Measurements from ENCODE around the gene FAM168A.
"Not testable (repeated sequence)": the region's sequence is repeated elsewhere in the genome, so short reads cannot be mapped to it uniquely, and the experiment has no call there.

Gene FAM168A

DNA sequence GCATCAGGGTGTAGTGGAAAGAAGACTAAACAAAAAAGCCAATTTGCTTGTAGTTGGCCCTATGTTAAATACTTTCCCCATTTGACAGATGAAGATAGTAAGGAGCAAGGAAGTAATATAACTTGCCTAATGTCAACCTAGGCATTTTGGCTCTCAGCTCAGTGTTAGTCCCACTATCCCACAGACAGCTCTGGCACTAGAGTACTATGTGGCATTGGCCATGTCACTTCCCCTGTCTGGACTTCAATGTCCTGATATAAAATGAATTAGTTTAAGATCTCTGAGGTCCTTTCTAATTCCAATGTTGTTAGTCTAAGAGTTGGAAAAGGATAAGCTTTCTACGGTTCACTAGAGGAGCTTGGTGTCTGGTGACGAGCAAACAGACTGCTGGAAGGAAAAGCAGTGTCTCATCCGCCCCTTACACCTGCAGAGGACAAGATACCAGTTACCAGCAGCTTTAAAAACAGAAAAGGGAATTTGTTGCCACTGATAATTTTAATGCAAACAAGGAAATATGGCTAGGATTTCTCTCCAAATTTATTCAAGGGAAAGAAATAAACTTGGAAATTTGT is 129.2 kb downstream of the FAM168A start:
- no peak for DNase-seq (ENCODE audit: low read depth)

DNA sequence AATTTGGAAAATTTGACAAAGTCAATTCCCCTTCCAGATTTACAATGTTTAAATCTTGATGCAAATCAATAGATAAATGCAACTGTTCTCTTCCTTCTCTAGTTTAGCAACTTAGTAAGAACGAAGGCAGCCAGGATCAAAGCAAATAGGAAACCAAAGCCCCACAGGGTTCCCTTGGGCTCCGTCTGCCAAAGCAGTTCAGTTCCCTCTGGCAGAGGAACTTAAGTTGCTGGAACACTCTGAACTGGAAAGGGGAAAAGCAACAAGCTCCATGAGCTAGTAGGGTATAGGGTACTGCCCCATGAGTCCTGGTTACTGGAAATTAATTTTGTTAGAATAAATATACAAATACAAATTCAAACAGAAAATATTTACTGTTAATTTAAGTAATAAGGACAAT is 130.4 kb downstream of the FAM168A start:
- no peak for DNase-seq (ENCODE audit: low read depth)

DNA sequence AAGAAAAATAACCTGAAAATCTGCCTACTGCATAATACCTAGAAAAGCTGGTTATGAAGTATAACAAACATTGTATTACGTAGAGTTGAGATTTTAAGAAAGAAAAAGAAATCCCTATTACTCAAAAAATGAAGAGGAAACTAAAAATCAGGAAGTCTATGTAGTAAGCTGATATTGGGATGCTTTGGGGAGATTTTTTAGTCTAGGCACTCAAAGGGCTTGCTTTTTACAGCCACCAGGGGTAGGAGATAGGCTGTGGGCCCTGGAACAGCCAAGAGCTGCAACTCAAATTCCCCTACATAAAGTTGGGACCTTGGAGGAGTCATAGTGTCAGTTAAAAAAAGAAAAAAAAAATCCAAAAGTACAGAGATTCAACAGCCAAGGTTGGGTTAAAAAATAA is 131.3 kb downstream of the FAM168A start:
- DNase-seq (ENCODE audit: low read depth), result no peak

- DNase-seq (ENCODE audit: low read depth), result no peak
Measured at GRCh38 chr11:73465871-73466270, 132.0 kb downstream of the FAM168A start.

- no peak for DNase-seq (ENCODE audit: low read depth)
Measured at GRCh38 chr11:73465023-73465675, 132.8 kb downstream of the FAM168A start.

GRCh38 chr11:73464347-73464746 is 133.6 kb downstream of the FAM168A start:
- no peak for DNase-seq (ENCODE audit: low read depth)

- no peak for DNase-seq (ENCODE audit: low read depth)
Measured at GRCh38 chr11:73463359-73463758, 134.6 kb downstream of the FAM168A start.

DNA sequence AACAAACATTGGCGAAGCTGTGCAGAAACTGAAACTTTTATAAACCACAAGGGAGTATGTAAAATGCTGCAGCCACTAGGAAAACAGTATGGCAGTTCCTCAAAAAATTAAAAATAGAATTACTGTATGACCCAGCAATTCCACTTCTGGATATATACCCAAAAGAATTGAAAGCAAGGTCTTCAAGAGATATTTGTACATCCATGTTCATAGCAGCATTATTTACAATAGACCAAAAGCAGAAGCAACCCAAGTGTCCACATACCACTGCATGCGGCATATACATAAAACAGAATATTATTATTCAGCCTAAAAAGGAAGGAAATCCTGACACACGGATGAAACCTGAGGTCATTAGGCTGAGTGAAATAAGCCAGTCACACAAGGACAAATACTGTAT is 135.9 kb downstream of the FAM168A start:
- DNase-seq (ENCODE audit: low read depth), result no peak

GRCh38 chr11:73461335-73461840 is 136.5 kb downstream of the FAM168A start:
- DNase-seq (ENCODE audit: low read depth), result no peak

DNA sequence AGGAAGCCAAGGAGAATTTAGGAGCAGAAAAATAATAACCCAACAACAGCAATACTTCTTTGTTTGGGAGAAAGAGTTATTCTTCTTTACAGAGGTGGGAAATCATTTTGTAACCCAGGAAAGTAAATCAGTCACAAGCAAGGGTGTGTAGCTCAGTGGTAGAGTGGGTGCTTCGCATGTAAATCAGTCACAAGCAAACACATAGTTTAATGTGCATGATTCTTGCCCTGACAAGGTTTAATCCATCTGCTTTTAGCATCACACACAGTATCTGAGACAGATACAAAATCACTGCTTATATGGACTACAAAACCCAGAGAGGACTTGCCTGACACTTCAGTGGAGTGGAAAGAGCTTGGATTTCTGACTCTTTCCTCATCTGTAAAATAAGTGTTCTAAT is 139.7 kb downstream of the FAM168A start:
- no peak for DNase-seq (ENCODE audit: low read depth)

DNA sequence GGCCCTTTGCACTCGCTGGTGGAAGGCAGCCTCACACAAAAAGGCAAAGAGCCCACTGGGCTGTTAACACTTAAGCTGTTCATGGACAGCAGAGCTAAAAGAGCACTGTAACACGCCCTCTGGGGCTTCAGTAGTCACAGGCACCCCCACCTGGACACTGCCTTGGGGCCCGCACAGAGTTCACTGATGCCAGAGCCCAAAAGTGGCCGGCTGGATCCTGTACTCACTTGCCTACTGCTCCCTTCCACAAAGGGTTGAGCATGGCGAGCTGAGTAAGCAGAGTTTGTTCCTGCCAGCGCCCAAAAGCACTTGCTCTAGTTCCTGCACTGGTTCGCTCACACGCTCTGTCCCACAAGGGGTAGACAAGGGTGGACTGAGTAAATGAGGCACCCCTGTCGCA is 142.9 kb downstream of the FAM168A start:
- no peak for DNase-seq (ENCODE audit: low read depth)

DNA sequence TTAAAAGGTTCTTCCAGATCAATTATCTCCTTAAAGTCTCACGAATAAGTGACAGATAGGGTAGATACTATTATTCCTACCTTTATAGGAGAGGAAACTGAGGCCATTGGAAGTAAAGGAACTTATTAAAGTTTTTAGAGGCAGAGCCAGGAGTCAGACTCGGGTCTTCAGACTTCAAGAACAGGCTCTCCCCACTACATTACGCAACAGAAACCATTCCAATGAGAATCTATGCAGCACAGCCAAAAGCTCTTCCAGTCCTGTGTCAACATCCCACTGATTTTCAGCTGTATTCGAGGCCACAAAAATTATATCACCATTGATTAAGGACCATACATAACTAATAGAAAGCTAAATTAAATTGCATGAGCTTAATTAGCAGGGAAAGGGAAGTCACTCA is 144.3 kb downstream of the FAM168A start:
- DNase-seq (ENCODE audit: low read depth), result no peak

DNA sequence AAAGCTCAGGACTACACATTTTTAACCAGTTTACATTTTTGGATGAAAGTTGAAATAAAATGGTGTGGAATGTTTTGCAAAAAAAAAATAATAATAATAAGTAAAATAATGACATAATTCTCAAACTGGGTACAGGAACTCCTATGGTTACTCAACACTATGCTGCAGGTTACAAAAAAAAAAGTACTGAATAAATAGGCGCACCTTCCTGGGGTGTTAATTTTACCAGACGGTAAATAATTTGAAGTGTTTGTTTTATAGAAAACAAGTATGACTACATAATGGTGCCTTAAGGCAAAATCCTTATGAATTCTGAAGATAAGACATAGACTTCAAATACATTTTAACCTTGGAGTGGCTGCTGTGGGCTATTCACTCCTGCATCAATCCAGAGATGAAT is 145.2 kb downstream of the FAM168A start:
- DNase-seq (ENCODE audit: low read depth), result no peak

DNA sequence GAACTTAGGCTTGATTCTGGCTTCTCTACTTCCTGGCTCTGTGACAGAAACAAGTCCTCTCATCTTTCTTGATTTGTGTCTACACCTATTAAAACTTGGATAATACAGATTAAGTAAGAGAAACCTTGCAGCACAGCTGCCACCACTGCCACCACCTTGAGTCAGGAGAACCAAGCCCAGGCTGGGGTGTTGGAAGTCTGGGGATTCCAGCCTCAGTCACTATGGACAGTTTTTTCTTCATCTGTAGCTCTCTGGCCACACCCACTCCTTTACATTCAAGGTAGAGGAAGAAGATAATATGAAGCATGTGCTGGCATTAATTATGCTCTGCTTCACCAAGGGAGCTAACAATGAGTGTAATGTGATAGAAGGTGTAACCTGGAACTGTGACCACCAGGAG is 146.0 kb downstream of the FAM168A start:
- DNase-seq (ENCODE audit: low read depth), result no peak

DNA sequence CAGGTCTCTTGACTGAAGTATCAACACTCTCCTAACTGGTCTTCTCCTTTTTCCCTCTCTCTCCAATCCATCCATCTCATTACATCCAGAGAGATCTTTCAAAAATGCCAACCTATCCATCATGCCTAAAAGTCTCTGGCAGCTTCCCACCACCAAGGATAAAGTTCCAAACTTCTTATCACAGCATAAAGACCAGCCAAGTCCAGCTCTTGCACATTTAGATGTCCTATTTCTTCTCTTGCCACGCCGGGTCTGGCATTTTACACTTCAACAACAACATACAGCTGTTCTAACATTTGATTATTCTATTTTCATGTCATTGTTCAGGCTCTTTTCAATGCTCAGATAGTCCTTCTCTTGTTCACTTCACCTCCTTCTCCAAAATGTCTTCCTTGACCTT is 151.1 kb downstream of the FAM168A start:
- DNase-seq (ENCODE audit: low read depth), result no peak

GRCh38 chr11:73445980-73446379 is 151.9 kb downstream of the FAM168A start:
- no peak for DNase-seq (ENCODE audit: low read depth)

DNA sequence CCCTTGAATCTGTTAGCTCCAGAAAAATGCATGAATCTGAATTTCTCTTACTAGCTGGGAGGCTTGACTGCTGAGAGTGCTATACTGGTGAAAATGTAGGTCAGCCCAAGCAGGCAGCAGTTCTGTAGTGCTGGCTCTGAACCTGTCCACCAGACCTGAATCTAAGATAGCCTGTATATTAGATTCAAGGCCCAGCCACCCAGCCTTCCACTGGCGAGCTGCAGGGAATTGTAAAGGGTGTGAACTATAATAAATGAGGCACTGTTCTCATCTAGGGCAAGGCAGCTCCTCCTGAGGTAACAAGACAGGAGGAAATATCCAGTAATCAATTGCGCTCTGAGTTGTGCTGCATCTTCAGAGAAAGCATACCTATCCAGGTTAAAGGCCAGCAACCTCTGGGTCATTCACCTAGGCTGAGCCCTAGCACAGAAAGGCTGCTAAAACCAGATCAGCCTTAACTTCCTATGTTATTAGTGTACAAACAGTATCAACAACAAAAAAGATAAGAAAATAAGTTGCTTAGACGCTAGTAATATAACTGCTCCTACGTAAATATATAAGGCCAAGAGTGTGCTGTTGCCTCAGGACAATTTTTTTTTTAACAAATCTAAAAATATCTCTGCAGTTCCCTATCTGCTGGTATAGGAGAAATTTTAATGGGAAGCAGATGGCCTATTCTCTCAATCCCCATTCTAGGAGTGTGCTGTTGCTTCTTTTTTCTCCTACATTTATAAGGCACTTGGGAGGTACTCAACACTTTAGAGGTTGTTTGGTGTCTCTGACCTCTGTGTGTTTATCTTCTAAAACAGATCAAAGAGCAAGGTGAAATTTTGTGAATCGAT is 158.7 kb downstream of the FAM168A start:
- DNase-seq (ENCODE audit: low read depth), result no peak

GRCh38 chr11:73436859-73437258 is 161.1 kb downstream of the FAM168A start:
- not testable (repeated sequence) for DNase-seq (ENCODE audit: low read depth)

DNA sequence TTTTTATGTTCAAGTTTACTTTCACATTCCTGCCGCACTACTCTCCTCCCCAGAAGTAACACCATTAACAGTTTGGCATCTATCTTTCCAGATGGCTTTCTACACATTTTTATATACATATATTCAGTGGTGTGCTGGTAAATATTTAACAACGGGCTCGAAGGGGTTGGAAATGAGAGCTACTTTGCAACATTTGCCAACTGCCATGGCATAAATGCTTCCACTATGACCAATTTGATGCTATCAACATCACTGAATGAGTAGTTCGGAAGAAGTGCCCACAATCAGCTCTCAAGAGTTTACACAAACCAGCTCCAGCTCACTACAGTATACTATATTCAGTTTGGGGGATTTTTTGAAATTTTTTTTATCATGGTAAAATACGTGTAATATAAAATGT is 166.5 kb downstream of the FAM168A start:
- no peak for DNase-seq (ENCODE audit: low read depth)

GRCh38 chr11:73430326-73430725 is 167.6 kb downstream of the FAM168A start:
- no peak for DNase-seq (ENCODE audit: low read depth)

GRCh38 chr11:73429121-73429750 is 168.7 kb downstream of the FAM168A start:
- no peak for DNase-seq (ENCODE audit: low read depth)

DNA sequence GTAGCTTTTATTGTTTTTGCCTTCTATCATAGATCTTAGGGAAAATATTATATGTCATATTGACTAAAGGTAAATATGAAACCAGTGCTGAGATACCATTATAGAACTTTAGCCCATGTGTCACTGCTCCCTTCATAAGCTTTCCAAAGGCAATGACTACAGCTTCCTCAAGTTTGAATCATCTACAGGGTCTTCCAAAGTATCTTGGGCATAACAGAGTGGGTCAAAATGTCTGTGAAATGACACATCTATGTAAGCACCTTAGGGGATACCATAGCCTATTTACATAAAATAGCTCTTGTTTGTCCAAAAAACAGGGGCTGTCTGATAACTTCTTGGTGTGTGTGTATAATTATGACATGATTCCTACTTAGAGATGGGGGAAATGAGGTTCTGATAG is 169.2 kb downstream of the FAM168A start:
- DNase-seq (ENCODE audit: low read depth), result no peak

GRCh38 chr11:73428227-73428626 is 169.7 kb downstream of the FAM168A start:
- no peak for DNase-seq (ENCODE audit: low read depth)
